HK-2 (cell line): ENCODE data around the gene GAPDHS.
A peak's percentile ranks its signal among the peaks of the same experiment; 100 is the strongest.

ENCODE experiments used
- DNase-seq: peaks from one replicate; pipeline ENCODE4 v3.0.0-alpha.2; 2018; ENCODE audit not compliant: unreplicated experiment

GAPDHS gene

DNA sequence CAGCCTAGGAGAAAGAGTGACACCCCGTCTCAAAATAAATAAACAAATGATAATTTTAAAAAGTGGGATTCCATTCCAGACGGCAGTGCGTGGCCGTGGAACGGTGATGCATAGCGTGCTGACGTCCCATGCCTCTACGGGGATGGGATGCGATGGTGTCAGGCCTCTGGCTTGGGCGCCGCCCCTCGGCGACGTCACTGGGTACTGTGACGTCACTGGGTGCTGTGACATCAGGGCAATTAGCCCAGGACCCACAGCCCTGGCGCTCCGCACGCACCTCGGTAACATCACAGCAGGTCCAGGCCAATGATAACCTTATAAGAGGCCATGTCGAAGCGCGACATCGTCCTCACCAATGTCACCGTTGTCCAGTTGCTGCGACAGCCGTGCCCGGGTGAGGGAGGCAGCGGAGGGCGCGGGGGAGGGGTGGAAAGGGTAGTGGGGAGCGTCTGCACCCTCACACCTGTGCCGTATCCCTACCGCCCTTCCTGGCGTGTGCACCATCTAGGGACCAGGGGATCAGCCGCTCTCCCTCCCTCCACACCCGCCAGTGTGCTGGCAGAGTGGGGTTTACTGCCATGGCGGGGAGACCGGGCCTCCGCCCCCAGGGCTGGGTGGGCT is at the start of gene GAPDHS:
Gene GAPDHS (plus strand): TSS at position 256 of the 621 bp plus-strand sequence. CDS start 72 bp downstream, at position 328.
- DNase-seq: no peak

DNA sequence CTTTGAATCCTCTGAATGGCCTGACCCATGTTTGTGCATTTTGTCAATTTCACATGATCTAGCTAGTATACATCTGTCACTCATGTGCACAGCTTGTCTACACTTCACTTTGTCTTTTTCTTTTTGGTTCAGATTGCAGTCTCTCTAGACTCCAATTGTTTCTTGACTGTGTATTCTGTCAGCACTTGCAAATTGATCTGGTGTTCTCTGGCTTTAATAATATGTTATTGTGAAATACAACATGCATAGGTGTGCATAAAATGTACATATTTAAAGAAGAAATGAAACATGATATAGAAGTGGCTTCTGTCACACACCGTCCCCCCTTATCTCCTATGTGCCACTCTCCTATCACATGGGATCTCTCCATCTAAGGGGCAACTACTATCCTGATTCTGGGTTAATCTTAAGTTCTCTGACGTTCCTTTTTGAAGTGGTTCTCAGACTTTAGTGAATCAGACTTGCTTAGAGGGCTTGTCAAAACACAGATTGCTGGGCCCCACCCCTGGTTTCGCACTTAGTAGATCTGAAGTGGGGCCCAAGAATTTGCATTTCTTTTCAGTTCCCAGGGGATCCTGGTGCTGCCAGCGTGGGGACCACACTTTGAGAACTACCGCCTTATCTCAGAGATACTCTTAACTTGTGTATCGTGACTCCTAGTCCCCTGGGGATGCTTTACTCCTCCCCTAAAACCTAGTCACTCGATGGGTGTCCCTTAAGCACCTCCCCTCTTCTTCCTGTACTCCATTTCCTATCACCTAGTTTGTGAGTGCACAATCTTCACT is 48.8 kb upstream of the GAPDHS start:
- DNase-seq: no peak

DNA sequence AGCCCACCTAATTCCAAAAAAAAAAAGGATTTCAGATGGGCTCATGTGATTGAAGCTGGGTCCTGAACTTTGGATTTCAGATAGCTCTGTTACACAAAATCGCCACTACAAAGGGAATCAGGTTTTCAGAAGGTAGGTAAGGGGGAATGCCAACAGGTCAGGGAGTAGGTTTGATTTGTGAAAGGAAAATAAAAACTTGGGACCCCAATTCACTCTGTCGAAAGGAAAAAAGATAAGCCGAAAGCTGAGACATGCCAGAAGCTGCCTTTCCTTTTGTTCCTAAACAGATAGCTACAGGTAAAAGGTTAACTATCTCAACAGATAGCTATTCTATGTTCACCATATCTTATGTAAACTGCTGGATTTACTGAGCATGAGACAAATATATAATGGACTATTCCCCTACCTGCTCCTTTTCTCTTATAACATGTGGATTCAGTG is 47.0 kb upstream of the GAPDHS start:
- no peak for DNase-seq

DNA sequence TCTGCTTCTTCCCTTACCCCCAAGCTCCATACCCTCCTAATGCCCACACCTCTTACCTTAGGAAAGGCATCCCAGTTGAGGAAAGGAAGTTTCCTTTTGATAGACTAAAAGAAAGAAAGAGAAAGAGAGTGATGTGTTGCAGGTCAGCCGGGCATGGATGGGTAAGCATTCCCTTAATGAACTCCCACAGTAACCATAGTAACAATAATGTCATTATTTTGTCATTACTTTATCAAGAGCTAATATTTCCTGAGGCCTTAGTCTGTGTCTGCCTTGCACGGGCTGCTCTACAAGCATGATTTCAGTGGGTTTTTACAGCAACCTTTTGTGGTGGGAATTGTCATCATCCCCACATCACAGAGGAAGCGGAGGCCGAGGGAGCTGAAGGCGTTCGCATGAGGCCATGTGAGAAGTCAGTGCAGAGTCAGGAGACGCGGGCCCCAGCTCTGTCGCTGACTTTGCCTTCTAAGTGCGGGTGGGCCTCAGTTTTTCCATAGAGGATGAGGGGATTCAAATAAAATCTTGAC is 45.5 kb upstream of the GAPDHS start:
- no peak for DNase-seq

DNA sequence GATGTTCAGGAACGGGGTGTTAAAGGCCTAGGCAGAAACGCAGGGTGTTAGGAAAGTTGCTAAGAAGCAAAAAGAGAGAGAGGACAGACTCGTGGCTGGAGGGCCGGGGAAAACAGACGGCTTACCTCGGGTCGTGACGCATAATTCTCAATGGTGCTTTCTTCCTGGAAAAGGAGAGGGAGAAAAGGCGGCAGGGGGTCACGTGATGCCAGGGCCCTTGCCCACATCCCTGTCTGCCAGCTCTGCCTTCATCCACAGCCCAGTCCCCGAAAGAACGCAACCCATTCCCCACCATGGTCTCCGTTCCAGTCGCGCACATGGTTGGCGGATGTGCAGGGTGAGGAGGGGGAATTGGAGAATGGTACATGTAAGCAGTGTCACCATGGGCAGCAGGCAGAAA is 44.6 kb upstream of the GAPDHS start:
- DNase-seq: no peak

DNA sequence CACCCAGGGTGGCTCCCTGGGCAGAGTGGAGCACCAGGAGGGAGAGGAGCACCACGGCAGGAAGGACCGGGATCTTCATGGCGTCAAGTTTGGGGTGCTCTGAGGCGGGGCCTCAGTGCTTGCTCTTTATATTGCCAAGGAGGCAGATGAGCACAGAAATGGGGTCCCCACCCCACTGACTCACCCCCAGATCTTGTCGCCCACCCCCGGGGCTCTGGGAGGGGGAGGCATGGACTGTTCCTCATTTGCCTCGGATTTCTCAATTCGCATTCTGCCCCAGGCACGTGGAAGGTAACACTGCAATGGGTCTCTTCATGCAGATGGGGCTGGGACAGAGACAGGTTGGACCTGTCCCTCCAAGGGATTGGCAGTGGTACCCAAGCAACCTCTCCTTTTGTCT is 42.9 kb upstream of the GAPDHS start, which contains the start of gene KRTDAP:
Gene KRTDAP (minus strand): TSS at position 101 of the 400 bp plus-strand sequence. CDS start 22 bp downstream, at position 79.
- DNase-seq: no peak

DNA sequence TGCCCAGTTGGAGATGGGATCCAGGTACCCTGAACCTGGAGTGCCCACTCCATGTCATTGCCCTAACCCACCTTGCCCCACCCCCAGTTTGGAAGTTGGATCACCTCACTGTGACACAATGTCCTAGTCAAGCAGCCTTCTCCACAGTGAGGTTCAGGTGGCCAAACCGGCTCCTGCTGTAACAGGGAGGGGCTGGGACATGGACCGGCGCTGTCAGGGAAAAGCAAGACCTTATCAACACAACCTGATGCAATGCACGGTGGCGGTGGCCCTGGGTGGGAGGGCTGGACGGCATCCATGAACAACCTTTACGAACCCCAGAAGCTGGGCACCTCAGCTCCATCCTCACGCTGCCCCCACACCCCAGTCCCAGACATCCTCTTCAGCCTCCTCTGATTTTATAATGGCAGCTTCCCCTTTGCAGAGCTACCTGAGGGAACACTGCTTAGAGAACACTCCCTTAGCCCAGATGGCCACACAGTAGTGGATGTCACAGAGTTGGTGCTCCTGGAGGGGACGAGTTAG is 41.4 kb upstream of the GAPDHS start:
- no peak for DNase-seq

DNA sequence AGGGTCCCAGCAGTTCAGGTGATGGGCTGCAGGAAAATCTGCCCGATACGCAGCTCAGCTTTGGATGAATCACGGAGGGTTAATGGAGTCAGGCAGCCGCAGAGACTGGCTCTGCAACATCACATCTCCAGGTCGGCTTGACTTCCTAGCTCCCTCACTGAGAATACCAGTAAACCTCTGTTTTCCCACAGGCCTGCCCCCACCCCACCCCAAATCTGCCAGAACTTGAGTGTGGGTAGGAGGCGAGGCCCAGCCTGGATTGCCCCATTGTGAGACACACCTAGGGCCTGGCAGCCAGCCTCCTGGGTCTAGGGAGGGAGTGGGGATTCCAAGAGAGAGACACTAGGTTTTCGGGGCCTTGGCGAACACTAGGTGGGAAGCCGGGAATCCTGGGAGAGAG is 39.3 kb upstream of the GAPDHS start:
- no peak for DNase-seq

DNA sequence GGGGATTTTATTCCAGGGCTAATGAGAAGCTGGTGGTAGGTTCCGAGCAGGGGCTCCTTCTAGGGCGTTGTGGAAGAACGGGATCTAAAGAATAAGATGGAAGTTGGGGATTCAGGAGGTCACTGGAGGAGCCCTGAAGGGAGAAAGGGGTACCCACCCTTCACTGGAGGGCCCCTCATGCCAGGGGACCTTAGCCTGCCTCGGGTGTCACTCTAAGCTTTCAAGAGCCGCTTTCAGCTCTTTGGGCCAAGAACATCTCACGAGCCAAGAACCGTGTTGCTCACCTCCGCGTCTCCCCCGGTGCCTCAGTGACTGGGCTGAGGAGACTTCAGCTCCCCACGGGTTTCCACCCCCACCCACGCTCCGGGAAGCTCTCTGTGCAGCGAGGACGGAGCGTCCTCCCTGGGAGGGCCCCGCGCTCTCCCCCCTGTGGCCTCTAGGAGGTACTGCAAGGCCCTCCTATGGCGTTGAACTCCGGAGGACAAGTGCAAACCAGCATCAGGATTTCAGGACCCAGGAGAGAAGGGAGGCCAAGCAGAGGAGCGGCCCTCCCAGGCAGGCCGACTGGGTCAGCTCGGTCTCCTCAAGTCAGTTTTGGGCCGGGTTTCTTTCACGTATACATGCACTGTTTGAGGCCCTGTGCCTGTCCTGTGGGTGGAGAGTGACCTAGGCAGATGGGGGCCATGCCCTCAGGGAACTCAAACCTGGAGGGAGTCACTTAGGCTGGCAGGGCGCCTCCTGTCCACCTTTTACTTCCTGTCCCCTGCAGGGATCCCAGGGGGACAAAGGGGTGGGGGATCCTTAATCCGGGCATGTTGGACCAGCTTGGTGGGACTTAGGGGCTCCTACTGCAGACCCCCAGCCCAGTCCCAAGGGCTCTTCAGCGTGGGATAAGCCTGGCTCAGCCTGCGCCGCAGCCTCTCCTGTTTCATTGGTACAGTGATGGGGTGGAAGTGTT is 37.9 kb upstream of the GAPDHS start:
- peak; percentile 70 for DNase-seq

DNA sequence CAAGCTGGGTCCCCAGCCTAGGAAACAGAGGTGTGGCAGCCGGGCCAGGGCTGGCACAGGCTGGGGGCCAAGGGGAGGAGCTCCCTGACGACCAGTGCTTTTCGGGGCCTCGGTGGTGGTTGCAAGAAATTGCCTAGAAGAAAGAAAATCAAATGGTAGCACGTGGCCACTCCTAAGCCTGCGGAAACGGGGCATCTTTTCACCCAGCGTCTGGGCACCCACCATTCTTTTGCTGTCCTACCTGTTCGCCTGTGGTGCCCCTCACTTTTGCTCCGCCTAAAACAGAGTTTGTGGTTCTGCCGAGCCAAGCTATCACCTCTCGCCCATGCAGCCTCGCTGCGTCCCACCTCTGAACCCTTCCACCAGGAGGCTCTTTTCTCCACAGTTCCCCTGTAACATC is 35.9 kb upstream of the GAPDHS start:
- DNase-seq: no peak

DNA sequence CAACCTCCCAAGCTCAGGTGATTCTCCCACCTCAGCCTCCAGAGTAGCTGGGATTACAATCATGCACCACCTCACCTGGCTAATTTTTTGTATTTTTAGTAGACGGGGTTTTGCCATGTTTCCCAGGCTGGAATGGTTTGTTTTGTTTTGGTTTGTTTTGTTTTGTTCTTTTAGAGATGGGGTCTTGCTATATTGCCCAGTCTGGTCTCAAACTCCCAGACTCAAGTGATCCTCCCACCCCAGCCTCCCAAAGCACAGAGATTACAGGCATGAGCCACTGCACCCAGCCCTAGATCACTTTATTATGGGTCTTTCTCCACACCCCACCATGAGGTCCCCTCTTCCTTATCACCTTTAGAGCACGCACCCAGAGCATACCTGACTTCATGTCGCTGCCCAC is 35.0 kb upstream of the GAPDHS start:
- no peak for DNase-seq

DNA sequence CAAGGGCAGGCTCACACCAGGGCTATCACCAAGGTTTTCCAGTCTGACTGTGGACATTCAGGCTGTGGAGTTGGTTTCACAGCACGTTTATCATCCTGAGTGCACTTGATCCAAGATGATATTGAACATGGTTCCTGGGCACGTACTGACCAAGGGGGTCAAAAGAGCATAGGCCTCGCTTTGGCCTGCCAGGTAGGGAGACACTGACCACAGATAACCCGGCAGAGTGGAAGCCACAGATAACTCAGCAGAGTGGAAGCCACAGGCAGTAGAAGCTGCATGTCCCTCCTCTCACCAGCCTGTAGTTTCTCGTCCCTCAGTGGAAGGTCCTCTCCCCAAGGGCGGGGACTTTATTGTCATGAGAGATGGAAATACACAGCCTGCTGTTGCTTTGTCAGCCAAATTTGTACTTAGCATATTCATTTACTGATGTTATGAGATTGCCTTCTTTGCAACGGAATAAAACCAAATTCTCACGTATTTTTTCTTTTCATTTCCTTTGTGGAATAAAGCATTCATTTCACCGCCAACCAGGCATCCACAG is 34.2 kb upstream of the GAPDHS start:
- no peak for DNase-seq

DNA sequence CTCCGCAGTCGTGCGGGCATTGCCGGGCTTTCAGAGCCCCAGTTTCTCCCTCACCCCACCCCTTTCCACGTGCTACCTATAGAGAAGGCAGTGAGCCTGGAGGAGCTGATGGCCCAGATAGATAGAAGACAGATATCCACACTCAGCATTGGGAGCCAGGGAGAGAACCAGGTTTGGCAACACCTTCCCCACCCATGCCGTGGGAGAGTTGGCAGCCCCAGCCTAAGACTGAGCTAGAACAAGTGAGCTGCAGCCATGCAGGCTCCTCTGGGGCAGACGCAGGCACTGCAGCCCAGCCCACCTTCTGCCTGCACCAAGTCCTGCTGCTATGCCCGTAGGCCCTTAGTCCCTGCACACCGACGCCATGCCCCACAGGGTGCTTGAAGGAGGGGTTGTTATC is 32.6 kb upstream of the GAPDHS start:
- DNase-seq: no peak

DNA sequence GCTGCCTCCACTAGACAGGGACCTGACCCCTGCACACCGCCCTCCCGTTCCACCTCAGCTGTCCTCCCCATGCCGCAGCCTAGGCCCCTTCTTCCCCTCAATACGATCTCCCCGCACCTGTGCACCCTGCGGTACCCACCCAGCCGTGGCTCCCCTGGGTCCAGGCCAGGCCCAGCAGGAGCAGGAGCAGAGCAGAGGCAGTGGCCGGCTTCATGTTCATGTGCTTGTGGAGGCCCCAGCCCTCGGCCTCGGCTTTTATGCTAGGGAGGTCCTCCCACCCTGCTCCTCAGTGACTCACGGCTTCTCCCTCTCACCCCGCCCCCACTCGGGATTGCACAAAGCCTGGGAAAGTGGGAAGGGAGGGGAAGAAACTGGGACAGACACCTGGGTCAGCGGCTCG is 31.6 kb upstream of the GAPDHS start:
- DNase-seq: no peak

DNA sequence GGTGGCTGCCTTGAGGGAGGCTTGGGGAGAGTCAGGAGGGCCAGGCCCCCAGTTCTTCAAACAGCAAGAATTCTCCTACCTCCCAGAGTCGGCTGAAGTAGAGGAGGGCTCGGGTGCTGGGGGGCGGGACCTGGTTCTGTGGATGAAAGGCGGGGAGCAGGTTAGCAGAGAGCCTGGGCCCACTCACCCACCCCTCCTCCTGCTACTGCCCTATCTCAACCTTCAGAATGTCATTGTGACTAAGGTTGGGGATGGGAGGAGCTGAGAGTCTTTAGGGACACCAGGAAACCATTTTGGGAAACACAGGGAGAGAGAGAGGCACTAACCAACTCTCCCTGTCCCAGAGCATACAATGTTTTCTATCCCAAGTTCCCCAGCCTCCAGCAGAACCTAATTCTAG is 30.5 kb upstream of the GAPDHS start:
- DNase-seq: no peak

DNA sequence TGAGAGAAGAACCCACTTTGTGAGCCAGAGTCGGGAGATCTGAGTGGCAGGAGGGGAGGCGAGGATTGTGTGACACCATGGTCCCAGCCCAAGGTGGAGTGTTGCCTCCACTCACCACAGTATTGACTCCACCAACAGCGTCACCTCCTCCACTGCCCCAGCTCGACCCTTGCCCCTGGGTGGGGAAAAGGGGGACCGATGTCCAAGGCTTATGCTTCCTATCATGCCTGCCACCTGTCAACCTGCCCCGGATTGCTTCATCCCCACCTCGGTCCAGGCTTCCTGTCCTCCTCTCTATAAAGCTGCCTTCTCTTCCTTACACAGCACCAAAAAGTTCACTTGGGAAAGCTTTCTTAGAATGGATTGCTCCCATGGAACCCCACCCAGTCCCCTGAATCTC is 27.2 kb upstream of the GAPDHS start:
- DNase-seq: no peak

DNA sequence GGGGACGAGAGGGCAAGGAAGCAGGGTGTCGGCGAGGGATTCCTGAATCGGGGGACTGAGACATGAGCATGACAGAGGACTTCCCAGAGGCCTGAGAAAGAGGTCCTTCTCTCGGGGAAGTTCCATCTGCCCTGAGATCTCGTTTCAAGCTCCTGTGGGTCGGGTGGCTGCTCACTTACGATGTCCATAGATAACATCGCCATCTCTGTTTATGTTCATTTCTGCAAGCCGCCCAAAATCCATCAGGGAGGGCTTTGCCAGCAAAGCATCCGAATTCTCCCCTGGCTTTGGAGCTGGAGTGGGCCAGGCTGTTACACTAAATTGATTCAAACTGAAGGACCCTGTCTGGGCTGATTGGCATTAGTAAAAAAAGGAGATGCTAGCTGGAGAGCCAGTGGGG is 25.7 kb upstream of the GAPDHS start:
- DNase-seq: no peak

DNA sequence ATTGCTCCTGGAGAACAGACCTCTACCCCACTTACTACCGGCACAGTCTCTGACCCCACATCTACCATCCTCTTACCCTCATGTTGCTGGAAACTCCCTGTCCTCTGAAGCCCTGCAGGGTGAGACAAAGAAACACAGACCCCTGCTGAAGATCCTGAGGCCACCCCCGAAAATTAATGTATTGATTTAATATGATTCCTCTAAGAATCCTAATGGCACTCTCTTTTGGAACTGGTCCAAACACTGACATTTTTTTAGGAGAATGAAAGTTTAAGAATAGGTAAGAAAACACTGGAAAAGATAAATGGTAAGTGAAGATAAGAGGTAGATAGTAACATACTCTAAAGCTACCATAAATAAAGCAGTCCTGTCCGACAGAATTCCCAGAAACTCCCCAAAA is 25.1 kb upstream of the GAPDHS start:
- DNase-seq: no peak

DNA sequence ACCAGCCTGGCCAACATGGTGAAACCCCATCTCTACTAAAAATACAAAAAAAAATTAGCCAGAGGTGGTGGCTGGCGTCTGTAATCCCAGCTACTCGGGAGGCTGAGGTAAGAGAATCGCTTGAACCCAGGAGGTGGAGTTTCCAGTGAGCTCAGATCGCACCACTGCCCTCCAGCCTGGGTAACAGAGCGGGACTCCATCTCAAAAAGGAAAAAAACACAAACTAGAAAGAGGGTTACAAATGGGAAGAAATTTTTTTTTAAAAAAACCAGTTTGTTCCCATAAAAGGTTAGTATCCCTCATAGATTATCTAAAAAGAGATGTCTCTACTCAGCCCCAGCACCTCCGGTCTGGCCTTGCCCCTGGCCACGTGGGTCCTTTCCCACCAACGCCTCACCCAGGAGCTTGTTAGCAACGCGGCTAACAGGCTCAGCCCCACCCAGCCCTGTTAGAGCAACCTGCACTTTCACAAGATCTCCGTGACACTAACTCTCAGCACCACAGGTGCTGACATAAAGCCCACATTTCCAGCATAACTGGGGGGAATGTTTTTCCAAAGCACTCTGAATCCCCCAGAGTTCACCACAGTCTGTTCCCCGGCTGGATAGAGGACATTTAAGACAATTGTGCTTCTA is 24.1 kb upstream of the GAPDHS start:
- DNase-seq: peak; percentile 71

DNA sequence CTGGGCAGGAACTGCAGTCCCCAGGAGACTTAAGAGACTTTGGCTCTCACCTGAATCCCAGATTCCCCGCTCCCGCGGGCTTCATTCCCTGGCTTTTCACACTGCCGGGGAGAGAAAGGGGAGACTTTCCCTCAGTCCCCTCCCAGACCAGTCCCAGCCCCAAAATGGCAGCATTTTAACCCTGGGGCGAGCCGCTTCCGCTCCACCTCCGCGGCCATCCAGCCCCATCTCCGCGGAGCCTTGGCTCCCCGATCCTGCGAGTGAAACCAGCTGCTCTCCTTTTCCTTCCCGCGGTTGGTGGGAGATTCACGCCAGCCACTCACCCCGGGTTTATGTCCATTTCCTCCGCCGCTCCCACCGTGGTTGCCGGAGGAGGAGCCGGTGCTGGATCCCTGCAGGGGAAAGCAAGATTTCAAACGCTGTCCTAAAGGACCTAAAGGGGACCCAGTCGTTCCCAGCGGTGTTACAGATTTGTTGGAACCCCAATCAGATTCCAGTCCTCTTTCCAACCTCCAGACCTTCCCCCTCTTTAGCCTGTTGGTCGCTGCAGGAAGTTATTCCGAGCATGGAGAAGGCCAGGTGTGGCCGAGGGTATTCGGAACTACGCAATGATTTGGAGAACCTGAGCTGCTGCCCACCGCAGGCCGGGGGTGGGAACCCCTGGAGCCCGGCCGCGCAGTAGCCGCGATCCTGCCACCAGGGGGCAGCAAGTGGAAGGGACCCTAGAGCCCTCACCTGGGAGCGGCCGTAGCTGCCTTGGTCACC is 23.2 kb upstream of the GAPDHS start:
- peak; percentile 92 for DNase-seq
